ENCODE measurements around the gene BEND3.

DNA sequence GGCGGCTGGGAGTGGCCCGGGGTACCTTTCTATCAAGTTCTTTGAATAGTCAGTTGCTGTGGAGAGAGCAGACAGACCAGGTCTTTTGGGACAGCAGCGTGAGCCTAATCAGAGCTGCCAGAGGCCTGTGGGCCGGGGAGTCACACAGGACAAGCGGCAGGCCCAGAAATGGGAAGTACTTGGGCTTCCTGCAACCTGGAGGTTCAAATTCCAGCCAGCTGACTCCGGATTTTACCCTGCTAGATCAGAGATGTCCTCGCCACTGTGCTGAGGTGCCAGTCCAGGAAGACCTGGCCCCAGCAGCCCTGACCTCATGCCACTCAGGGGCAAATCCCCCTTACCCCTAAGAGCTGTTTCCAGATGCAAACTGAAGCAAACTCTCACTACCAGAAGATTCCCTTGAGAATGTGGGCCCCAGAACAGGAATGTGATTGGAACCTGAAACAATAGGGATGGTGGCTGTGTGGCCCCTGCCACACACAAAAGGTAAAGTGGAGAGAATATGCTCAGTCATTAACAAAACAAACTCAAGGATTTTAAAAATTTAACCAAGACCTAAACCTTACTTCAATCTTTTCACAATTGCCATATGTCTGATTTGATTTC, 9.7 kb downstream of the BEND3 start:
- TF ChIP-seq EP300 (conservative IDR thresholded peaks at IDR 0.05; ENCODE audit: poor library complexity, severe bottlenecking) (no peak), POLR2AphosphoS5 (IDR thresholded peaks at IDR 0.05) (no peak), RAD21 (conservative IDR thresholded peaks at IDR 0.05) (no peak), EZH2 (IDR thresholded peaks at IDR 0.05; ENCODE audit: borderline replicate concordance, insufficient read depth, low read length, poor library complexity, severe bottlenecking) (no peak), SMC3 (conservative IDR thresholded peaks at IDR 0.05; ENCODE audit: poor library complexity) (no peak), TAF1 (IDR thresholded peaks at IDR 0.05; ENCODE audit: low read depth) (no peak), MXI1 (conservative IDR thresholded peaks at IDR 0.05; ENCODE audit: poor library complexity, severe bottlenecking) (no peak)
- TF ChIP-seq, protein P1, sequence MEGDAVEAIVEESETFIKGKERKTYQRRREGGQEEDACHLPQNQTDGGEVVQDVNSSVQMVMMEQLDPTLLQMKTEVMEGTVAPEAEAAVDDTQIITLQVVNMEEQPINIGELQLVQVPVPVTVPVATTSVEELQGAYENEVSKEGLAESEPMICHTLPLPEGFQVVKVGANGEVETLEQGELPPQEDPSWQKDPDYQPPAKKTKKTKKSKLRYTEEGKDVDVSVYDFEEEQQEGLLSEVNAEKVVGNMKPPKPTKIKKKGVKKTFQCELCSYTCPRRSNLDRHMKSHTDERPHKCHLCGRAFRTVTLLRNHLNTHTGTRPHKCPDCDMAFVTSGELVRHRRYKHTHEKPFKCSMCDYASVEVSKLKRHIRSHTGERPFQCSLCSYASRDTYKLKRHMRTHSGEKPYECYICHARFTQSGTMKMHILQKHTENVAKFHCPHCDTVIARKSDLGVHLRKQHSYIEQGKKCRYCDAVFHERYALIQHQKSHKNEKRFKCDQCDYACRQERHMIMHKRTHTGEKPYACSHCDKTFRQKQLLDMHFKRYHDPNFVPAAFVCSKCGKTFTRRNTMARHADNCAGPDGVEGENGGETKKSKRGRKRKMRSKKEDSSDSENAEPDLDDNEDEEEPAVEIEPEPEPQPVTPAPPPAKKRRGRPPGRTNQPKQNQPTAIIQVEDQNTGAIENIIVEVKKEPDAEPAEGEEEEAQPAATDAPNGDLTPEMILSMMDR (IDR thresholded peaks at IDR 0.05; ENCODE audit: poor library complexity, severe bottlenecking) = no peak
- TF ChIP-seq, protein P2, sequence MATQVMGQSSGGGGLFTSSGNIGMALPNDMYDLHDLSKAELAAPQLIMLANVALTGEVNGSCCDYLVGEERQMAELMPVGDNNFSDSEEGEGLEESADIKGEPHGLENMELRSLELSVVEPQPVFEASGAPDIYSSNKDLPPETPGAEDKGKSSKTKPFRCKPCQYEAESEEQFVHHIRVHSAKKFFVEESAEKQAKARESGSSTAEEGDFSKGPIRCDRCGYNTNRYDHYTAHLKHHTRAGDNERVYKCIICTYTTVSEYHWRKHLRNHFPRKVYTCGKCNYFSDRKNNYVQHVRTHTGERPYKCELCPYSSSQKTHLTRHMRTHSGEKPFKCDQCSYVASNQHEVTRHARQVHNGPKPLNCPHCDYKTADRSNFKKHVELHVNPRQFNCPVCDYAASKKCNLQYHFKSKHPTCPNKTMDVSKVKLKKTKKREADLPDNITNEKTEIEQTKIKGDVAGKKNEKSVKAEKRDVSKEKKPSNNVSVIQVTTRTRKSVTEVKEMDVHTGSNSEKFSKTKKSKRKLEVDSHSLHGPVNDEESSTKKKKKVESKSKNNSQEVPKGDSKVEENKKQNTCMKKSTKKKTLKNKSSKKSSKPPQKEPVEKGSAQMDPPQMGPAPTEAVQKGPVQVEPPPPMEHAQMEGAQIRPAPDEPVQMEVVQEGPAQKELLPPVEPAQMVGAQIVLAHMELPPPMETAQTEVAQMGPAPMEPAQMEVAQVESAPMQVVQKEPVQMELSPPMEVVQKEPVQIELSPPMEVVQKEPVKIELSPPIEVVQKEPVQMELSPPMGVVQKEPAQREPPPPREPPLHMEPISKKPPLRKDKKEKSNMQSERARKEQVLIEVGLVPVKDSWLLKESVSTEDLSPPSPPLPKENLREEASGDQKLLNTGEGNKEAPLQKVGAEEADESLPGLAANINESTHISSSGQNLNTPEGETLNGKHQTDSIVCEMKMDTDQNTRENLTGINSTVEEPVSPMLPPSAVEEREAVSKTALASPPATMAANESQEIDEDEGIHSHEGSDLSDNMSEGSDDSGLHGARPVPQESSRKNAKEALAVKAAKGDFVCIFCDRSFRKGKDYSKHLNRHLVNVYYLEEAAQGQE (IDR thresholded peaks at IDR 0.05; ENCODE audit: borderline replicate concordance) = no peak
